Endothelial cell of umbilical vein (primary cell): ENCODE results near the gene HTR1E. TPM values are rescaled to one million over a fixed set of nuclear protein-coding genes. Genes with fewer than 3 reads are reported as not detected.

Source experiments
- BruUV-seq: library from RNA; stranded (reverse); fragments of 400-500 nt; replicated peaks from 2 replicates; lab custom pipeline; 2021; lab: Mats Ljungman, UMichigan
- CTCF ChIA-PET: fragments of 300-600, 350-600 bp; sonication (Branson Sonifier 250); formaldehyde crosslinking; loops from one replicate; lab custom pipeline; 2021; ENCODE audit warnings: antibody characterized with exemption, inconsistent platforms; lab: Charles Lee
- POLR2A ChIA-PET: fragments of 300-600, 350-600 bp; sonication (Branson Sonifier 250); formaldehyde crosslinking; loops from one replicate; lab custom pipeline; 2021; ENCODE audit warnings: antibody characterized with exemption, inconsistent platforms; lab: Charles Lee
- DNase-seq: peaks from one replicate; pipeline ENCODE4 v3.0.0-alpha.2; 2011; ENCODE audit warnings: low read depth, low spot score
- FAIRE-seq: peaks from 2 replicates; lab custom pipeline; 2011; peaks lifted over from hg19 to GRCh38; lab: Jason Lieb, UNC
- H2AFZ ChIP-seq: 2 replicates; pipeline ENCODE4 v1.6.0; 2012; ENCODE audit warnings: low read depth, low read length, control low read depth, inconsistent platforms
- H3K27ac ChIP-seq: 2 replicates; pipeline ENCODE4 v1.5.1; 2011; ENCODE audit warnings: low read depth, mild to moderate bottlenecking, control low read depth, low read length, moderate library complexity; ENCODE audit not compliant: insufficient read depth
- H3K27me3 ChIP-seq, 2 experiments: 2 replicates each; pipeline versions ENCODE4 v1.6.0 to v1.6.1; 2011; ENCODE audit warnings: low read length in 2 of 2, mixed read lengths in 1 of 2; ENCODE audit not compliant: control insufficient read depth in 2 of 2, insufficient read depth in 2 of 2
- H3K36me3 ChIP-seq, 2 experiments: 2 replicates in 1 of 2; 3 replicates in 1 of 2; pipeline ENCODE4 v1.5.1; 2011; ENCODE audit warnings: low read length in 2 of 2, mild to moderate bottlenecking in 1 of 2, moderate library complexity in 1 of 2; ENCODE audit not compliant: control insufficient read depth in 2 of 2, insufficient read depth in 2 of 2; ENCODE audit errors: extremely low read depth in 1 of 2
- H3K4me1 ChIP-seq: 3 replicates; pipeline ENCODE4 v1.5.1; 2011; ENCODE audit warnings: mild to moderate bottlenecking, low read length; ENCODE audit not compliant: control insufficient read depth, insufficient read depth; ENCODE audit errors: extremely low read depth
- H3K4me2 ChIP-seq: 2 replicates; pipeline ENCODE4 v1.6.1; 2011; ENCODE audit warnings: low read length, control low read depth, mixed read lengths; ENCODE audit not compliant: insufficient read depth
- H3K4me3 ChIP-seq, 3 experiments: fragments of 200-600 bp in 1 of 3; sonication (generic), shearing (Covaris generic) in 1 of 3; replicated peaks in 1 of 3; 2 replicates each; pipeline ENCODE4 v1.5.1; 2011 to 2016; ENCODE audit warnings: control low read depth in 3 of 3, low read length in 3 of 3, mild to moderate bottlenecking in 2 of 3, inconsistent platforms in 1 of 3, low read depth in 1 of 3, moderate library complexity in 1 of 3; ENCODE audit not compliant: insufficient read depth in 1 of 3
- H3K79me2 ChIP-seq: 2 replicates; pipeline ENCODE4 v1.6.0; 2012; ENCODE audit warnings: low read length, inconsistent platforms; ENCODE audit not compliant: control insufficient read depth, insufficient read depth
- H3K9ac ChIP-seq: replicated peaks from 2 replicates; pipeline ENCODE3; 2011; ENCODE audit warnings: low read length, control low read depth; ENCODE audit not compliant: insufficient read depth; ENCODE audit errors: extremely low read depth
- H3K9me1 ChIP-seq: replicated peaks from 3 replicates; pipeline ENCODE4 v1.6.0; 2011; ENCODE audit warnings: mild to moderate bottlenecking, low read length; ENCODE audit not compliant: control insufficient read depth, insufficient read depth; ENCODE audit errors: extremely low read depth
- H3K9me3 ChIP-seq: replicated peaks from 2 replicates; pipeline ENCODE4 v1.5.1; 2012; ENCODE audit warnings: low read length, inconsistent platforms; ENCODE audit not compliant: control insufficient read depth, insufficient read depth
- H4K20me1 ChIP-seq: replicated peaks from 2 replicates; pipeline ENCODE3; 2011; ENCODE audit warnings: mild to moderate bottlenecking, low read length; ENCODE audit not compliant: control insufficient read depth, insufficient read depth; ENCODE audit errors: extremely low read depth
- CTCF ChIP-seq, 2 donors: IDR thresholded peaks; 1 replicate in 1 of 2; 2 replicates in 1 of 2; pipeline ENCODE4 v1.5.1; 2011; ENCODE audit warnings: low read length in 2 of 2, mild to moderate bottlenecking in 2 of 2, moderate library complexity in 2 of 2, control low read depth in 1 of 2, inconsistent platforms in 1 of 2, low read depth in 1 of 2; ENCODE audit not compliant: insufficient read depth in 1 of 2; ENCODE audit errors: extremely low read depth in 1 of 2
- EZH2 ChIP-seq: IDR thresholded peaks from 2 replicates; pipeline ENCODE4 v1.6.1; 2012; ENCODE audit warnings: borderline replicate concordance, low read depth, mild to moderate bottlenecking, moderate library complexity, low read length, inconsistent platforms; ENCODE audit not compliant: severe bottlenecking
- FOS ChIP-seq: IDR thresholded peaks from 2 replicates; pipeline ENCODE4 v1.6.1; 2011; ENCODE audit warnings: mild to moderate bottlenecking, low read length, moderate library complexity, borderline replicate concordance; ENCODE audit not compliant: insufficient read depth
- GATA2 ChIP-seq: IDR thresholded peaks from 2 replicates; pipeline ENCODE4 v1.7.0; 2011; ENCODE audit warnings: low read depth, mild to moderate bottlenecking, moderate library complexity, mixed read lengths, low read length; ENCODE audit not compliant: insufficient read length, insufficient read depth
- JUN ChIP-seq: IDR thresholded peaks from 2 replicates; pipeline ENCODE4 v1.6.1; 2011; ENCODE audit warnings: borderline replicate concordance, low read depth; ENCODE audit not compliant: insufficient read length, insufficient read depth
- MYC ChIP-seq: IDR thresholded peaks from one replicate; pipeline ENCODE4 v1.6.1; 2011; ENCODE audit warnings: mild to moderate bottlenecking, low read depth, low read length
- POLR2A ChIP-seq: IDR thresholded peaks from 2 replicates; pipeline ENCODE4 v1.6.1; 2012; ENCODE audit warnings: low read depth, mild to moderate bottlenecking, control low read depth, low read length
- POLR2AphosphoS5 ChIP-seq: IDR thresholded peaks from 2 replicates; pipeline ENCODE4 v1.6.1; 2012; ENCODE audit warnings: low read depth, mild to moderate bottlenecking, control low read depth, low read length, moderate library complexity; ENCODE audit not compliant: insufficient read depth
- dilution Hi-C: fragments of 300-500 bp; cut with MboI; formaldehyde crosslinking; loops from one replicate; pipeline ENCODE4 v1.15.0; 2019; ENCODE audit warnings: low sequenced_read_pairs; ENCODE audit not compliant: extremely low pct_ligation_motif_present
- intact Hi-C: fragments of 100-400 bp; cut with micrococcal nuclease; formaldehyde crosslinking; loops from one replicate; pipeline ENCODE4 v1.10.0; 2022
- polyA plus RNA-seq, 4 experiments: library from polyadenylated mRNA; depleted of rRNA in 3 of 4; stranded (reverse) in 3 of 4; unstranded in 1 of 4; fragments of >200 nt; gene quantifications; 2 replicates each; pipeline versions ENCODE4 v1.2.1 to v1.2.3, GENCODE V29; 2011 to 2012; ENCODE audit warnings: missing spikeins in 1 of 4
- total RNA-seq: library from RNA; stranded (reverse); gene quantifications from 2 replicates; pipeline ENCODE4 v1.2.3, GENCODE V29; 2021
- TF ChIP-seq, protein P1 (sequence below): IDR thresholded peaks from 2 replicates; pipeline ENCODE4 v1.6.1; 2011; ENCODE audit not compliant: insufficient read depth, insufficient read length

The HTR1E gene
- total and polyA plus RNA-seq, 2 donors (not counting 3 experiments of a cell fraction or from before 2014, with no cell fraction given): not detected

DNA sequence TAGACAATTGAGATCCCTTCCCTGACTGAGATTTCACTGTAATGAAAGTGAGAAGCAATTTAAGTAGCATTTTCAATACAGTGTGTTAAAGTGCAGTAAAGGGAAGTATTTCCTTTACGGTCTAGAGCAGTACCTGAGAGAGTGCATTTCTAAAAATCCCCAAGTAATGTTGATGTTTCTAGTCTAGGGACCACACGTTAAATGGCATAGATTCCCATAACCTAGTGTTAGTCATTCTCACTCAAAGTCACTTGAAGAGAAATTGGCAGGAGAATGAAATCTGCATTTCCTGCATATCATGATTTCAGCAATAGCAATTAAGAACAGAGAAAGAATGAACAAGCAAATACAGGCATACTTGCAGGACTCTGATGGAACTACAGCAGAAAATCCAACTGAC, 89.7 kb downstream of the HTR1E start:
- FAIRE-seq: no peak
- intact Hi-C loops: no loop called here
- DNase-seq: no peak
- Histone ChIP-seq H4K20me1 (no peaks in the 10 kb centered on the region), H3K4me1 (no peaks in the 10 kb centered on the region), H3K4me3 (no peak overlapping the region), H3K9me1 (no peaks in the 10 kb centered on the region), H3K27ac (no peak overlapping the region), H3K9me3 (no peaks in the 10 kb centered on the region), H3K9ac (no peak overlapping the region), H3K27me3 (no peaks in the 10 kb centered on the region), H3K36me3 (no peaks in the 10 kb centered on the region), H3K79me2 (no peaks in the 10 kb centered on the region), H3K4me2 (no peak overlapping the region), H2AFZ (no peak overlapping the region)
- no TSS peak for BruUV-seq
- ChIA-PET POLR2A (no interaction called here), CTCF (no interaction called here)
- dilution Hi-C loops: no loop called here
- no peak for TF ChIP-seq MYC
- no peak for TF ChIP-seq POLR2AphosphoS5
- TF ChIP-seq EZH2: no peak
- TF ChIP-seq POLR2A: no peak
- no peak for TF ChIP-seq CTCF (IDR thresholded peaks at IDR 0.05; ENCODE audit: extremely low read depth in 1 of 2, insufficient read depth in 1 of 2, low read depth in 1 of 2, low read length in 2 of 2)
- TF ChIP-seq, protein P1, sequence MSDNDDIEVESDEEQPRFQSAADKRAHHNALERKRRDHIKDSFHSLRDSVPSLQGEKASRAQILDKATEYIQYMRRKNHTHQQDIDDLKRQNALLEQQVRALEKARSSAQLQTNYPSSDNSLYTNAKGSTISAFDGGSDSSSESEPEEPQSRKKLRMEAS: no peak
- no peak for TF ChIP-seq GATA2
- TF ChIP-seq FOS: no peak
- no peak for TF ChIP-seq JUN
